GM20431 (cell line): ENCODE data around the gene SCYGR1.
"Not testable (repeated sequence)": the region's sequence is repeated elsewhere in the genome, so short reads cannot be mapped to it uniquely, and the experiment has no call there.

Experiments used
- in situ Hi-C: fragments of 300-500 bp; cut with MseI, MboI; formaldehyde crosslinking; loops from one replicate; pipeline ENCODE4 v1.15.0; 2020; ENCODE audit warnings: low sequenced_read_pairs; ENCODE audit not compliant: unreplicated experiment

SCYGR1 gene

GRCh38 chr2:227377467-227378351 is 10.0 kb downstream of the SCYGR1 start:
- in situ Hi-C loops, result no loop called here

- in situ Hi-C loops, result no loop called here
Observed at GRCh38 chr2:227376656-227377396, 10.9 kb downstream of the SCYGR1 start.

- in situ Hi-C loops, result no loop called here
Observed at GRCh38 chr2:227374158-227374557, 13.6 kb downstream of the SCYGR1 start.

GRCh38 chr2:227373389-227373788 is 14.4 kb downstream of the SCYGR1 start:
- in situ Hi-C loops, result no loop called here

GRCh38 chr2:227370791-227371312 is 16.9 kb downstream of the SCYGR1 start:
- in situ Hi-C loops, result no loop called here

GRCh38 chr2:227370092-227370491 is 17.7 kb downstream of the SCYGR1 start:
- in situ Hi-C loops, result no loop called here

GRCh38 chr2:227368574-227368973 is 19.2 kb downstream of the SCYGR1 start:
- in situ Hi-C loops, result no loop called here

- in situ Hi-C loops, result no loop called here
Observed at GRCh38 chr2:227367427-227367795, 20.3 kb downstream of the SCYGR1 start.

- in situ Hi-C loops, result no loop called here
Observed at GRCh38 chr2:227366769-227367426, 20.9 kb downstream of the SCYGR1 start.

- in situ Hi-C loops, result no loop called here
Observed at GRCh38 chr2:227365833-227366232, 21.9 kb downstream of the SCYGR1 start.

- in situ Hi-C loops, result not testable (repeated sequence)
Observed at GRCh38 chr2:227364585-227365263, 23.0 kb downstream of the SCYGR1 start.

- in situ Hi-C loops, result no loop called here
Observed at GRCh38 chr2:227363756-227364155, 24.0 kb downstream of the SCYGR1 start.

- in situ Hi-C loops, result no loop called here
Observed at GRCh38 chr2:227360351-227360750, 27.4 kb downstream of the SCYGR1 start.

GRCh38 chr2:227351639-227352038 is 36.1 kb downstream of the SCYGR1 start:
- in situ Hi-C loops, result no loop called here

GRCh38 chr2:227349989-227350612 is 37.6 kb downstream of the SCYGR1 start:
- in situ Hi-C loops, result no loop called here

- in situ Hi-C loops, result no loop called here
Observed at GRCh38 chr2:227348324-227348723, 39.4 kb downstream of the SCYGR1 start.

GRCh38 chr2:227347117-227347516 is 40.6 kb downstream of the SCYGR1 start:
- in situ Hi-C loops, result no loop called here

- in situ Hi-C loops, result no loop called here
Observed at GRCh38 chr2:227344231-227344630, 43.5 kb downstream of the SCYGR1 start.

GRCh38 chr2:227341553-227341952 is 46.2 kb downstream of the SCYGR1 start:
- in situ Hi-C loops, result no loop called here

- in situ Hi-C loops, result no loop called here
Observed at GRCh38 chr2:227340106-227340505, 47.6 kb downstream of the SCYGR1 start.
